Measurements from ENCODE around the gene STK39.

DNA sequence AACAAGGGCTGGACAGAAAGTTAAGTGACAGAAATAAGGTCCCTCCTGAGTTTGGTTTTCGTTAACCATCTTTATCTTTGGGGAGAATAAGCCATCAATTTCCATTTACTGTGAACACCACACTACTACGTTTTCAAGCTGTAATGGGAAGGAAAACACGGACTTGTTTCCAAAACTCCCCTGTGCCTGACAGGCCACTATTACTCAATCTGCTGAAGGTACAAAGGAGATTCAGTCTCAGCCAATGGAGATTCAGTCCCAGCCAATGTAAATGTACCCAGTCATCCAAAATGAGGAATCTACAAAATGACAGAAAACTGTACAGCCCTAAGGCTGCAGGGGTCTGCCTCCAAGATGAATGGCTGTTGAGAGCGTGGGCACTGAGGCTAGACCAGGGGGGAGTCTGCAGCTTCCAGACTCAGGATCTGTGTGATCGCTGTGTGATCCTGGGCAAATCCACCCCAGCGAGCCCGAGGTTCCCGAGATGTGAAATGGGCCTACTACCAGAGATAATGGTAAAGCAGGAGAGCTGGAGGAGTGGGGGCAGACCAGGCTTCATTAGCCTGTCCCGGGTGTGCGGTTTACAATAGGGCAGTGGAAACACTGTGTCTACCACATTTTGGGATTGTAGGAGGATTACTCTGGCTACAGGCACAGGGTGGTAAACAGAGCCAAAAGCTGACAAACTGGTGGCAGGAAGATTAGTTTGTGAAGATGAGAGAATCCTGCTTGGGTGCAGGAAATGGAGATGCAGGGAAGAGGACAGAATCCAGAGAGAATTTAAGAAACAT lies 284.8 kb downstream of the STK39 start:
- TF ChIP-seq, protein P1, sequence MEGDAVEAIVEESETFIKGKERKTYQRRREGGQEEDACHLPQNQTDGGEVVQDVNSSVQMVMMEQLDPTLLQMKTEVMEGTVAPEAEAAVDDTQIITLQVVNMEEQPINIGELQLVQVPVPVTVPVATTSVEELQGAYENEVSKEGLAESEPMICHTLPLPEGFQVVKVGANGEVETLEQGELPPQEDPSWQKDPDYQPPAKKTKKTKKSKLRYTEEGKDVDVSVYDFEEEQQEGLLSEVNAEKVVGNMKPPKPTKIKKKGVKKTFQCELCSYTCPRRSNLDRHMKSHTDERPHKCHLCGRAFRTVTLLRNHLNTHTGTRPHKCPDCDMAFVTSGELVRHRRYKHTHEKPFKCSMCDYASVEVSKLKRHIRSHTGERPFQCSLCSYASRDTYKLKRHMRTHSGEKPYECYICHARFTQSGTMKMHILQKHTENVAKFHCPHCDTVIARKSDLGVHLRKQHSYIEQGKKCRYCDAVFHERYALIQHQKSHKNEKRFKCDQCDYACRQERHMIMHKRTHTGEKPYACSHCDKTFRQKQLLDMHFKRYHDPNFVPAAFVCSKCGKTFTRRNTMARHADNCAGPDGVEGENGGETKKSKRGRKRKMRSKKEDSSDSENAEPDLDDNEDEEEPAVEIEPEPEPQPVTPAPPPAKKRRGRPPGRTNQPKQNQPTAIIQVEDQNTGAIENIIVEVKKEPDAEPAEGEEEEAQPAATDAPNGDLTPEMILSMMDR (conservative IDR thresholded peaks at IDR 0.05; ENCODE audit: low read depth, low read length) = no peak
- no peak for TF ChIP-seq EZH2 (IDR thresholded peaks at IDR 0.05; ENCODE audit: borderline replicate concordance, low read depth, low read length, poor library complexity, severe bottlenecking)

Measured in A673 (cell line).